ENCODE data around the gene SCYL1. TPM values are rescaled to one million over a fixed set of nuclear protein-coding genes. Genes with fewer than 3 reads are reported as not detected.

Gene SCYL1
- total RNA-seq, 2 experiments from 2014 or later = 56.9 to 58.5 TPM

DNA sequence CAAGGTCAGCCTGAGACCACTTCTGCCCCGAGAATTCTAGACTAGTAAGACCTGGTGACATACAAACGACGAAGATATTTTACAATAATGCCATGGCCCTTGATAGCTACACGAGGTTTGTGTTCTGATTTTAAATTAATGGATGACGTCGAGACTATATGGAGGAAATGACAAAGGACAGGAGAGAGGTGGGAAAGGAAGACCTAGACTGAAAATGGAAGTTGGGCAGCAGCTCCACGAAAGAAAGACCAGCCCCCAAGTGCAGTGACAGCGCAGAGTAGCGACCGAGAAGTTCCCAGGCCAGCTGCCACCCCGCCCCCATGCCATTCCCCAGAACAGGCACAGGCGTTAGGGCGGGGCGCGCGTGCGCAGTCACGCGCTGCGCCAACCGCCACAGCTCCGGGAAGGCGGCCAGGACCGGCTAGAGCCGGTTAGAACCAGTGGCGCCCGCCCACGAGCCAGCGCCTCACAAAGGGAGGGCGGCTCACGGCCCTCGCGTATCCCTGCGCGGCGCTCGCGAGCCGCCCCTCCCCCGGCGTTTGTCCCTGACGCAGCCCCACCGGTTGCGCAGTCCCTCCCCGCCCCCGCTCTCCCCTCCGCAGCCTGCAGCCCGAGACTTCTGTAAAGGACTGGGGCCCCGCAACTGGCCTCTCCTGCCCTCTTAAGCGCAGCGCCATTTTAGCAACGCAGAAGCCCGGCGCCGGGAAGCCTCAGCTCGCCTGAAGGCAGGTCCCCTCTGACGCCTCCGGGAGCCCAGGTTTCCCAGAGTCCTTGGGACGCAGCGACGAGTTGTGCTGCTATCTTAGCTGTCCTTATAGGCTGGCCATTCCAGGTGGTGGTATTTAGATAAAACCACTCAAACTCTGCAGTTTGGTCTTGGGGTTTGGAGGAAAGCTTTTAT lies 27.5 kb upstream of the SCYL1 start:
- peak; percentile 98 for DNase-seq
- H3K27ac Mint-ChIP-seq = no peak overlapping the region
- H3K4me1 Mint-ChIP-seq = peaks cover 38% of the 10 kb centered on the region
- ChIA-PET CTCF (interaction anchor here (1.0 to 20.8 kb wide), 10 partner anchors 11 to 168 kb away, joined by 3 to 447 read pairs (median 8); partner anchors contain the start of genes DPF2, FRMD8, NEAT1 and SLC25A45), POLR2A (interaction anchor here (0.6 to 28.9 kb wide), 37 partner anchors 12 to 694 kb away, joined by 3 to 6840 read pairs (median 10); partner anchors contain the start of genes AP5B1, CCDC85B, DPF2 and EHBP1L1)
- H3K36me3 Mint-ChIP-seq (ENCODE audit: low read depth) = no peaks in the 10 kb centered on the region
- H3K4me3 Mint-ChIP-seq = no peak overlapping the region
- H3K27me3 Mint-ChIP-seq = no peaks in the 10 kb centered on the region
- no peaks in the 10 kb centered on the region for H3K9me3 Mint-ChIP-seq

DNA sequence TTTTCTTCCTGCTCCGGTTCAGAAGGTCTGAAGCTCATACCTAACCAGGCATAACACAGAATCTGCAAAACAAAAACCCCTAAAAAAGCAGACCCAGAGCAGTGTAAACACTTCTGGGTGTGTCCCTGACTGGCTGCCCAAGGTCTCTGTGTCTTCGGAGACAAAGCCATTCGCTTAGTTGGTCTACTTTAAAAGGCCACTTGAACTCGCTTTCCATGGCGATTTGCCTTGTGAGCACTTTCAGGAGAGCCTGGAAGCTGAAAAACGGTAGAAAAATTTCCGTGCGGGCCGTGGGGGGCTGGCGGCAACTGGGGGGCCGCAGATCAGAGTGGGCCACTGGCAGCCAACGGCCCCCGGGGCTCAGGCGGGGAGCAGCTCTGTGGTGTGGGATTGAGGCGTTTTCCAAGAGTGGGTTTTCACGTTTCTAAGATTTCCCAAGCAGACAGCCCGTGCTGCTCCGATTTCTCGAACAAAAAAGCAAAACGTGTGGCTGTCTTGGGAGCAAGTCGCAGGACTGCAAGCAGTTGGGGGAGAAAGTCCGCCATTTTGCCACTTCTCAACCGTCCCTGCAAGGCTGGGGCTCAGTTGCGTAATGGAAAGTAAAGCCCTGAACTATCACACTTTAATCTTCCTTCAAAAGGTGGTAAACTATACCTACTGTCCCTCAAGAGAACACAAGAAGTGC lies 26.7 kb upstream of the SCYL1 start:
- POLR2A ChIA-PET = interaction anchor here (0.6 to 28.9 kb wide), 41 partner anchors 11 to 638 kb away, joined by 3 to 6840 read pairs (median 11); partner anchors contain the start of genes AP5B1, CCDC85B, CDCA5 and DPF2
- no peaks in the 10 kb centered on the region for H3K9me3 Mint-ChIP-seq
- H3K27me3 Mint-ChIP-seq = no peaks in the 10 kb centered on the region
- DNase-seq = peak; percentile 73
- H3K36me3 Mint-ChIP-seq (ENCODE audit: low read depth) = no peaks in the 10 kb centered on the region
- CTCF ChIA-PET = interaction anchor here (1.0 to 20.8 kb wide), 10 partner anchors 11 to 380 kb away, joined by 3 to 447 read pairs (median 8); partner anchors contain the start of genes DPF2, FRMD8, NEAT1 and SLC25A45
- no peak overlapping the region for H3K27ac Mint-ChIP-seq
- H3K4me3 Mint-ChIP-seq = no peak overlapping the region
- H3K4me1 Mint-ChIP-seq = peaks cover 32% of the 10 kb centered on the region

DNA sequence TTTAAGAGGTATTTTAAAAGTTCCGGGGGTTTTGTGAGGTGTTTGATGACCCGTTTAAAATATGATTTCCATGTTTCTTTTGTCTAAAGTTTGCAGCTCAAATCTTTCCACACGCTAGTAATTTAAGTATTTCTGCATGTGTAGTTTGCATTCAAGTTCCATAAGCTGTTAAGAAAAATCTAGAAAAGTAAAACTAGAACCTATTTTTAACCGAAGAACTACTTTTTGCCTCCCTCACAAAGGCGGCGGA lies 26.2 kb upstream of the SCYL1 start:
- H3K9me3 Mint-ChIP-seq = no peaks in the 10 kb centered on the region
- no peak overlapping the region for H3K27ac Mint-ChIP-seq
- peaks cover 29% of the 10 kb centered on the region for H3K4me1 Mint-ChIP-seq
- H3K36me3 Mint-ChIP-seq (ENCODE audit: low read depth) = no peaks in the 10 kb centered on the region
- ChIA-PET POLR2A (interaction anchor here (0.8 to 28.9 kb wide), 36 partner anchors 11 to 720 kb away, joined by 3 to 6840 read pairs (median 12); partner anchors contain the start of genes CCDC85B, CDCA5, DPF2 and EHBP1L1), CTCF (interaction anchor here (0.7 to 20.8 kb wide), 8 partner anchors 10 to 380 kb away, joined by 3 to 447 read pairs (median 8); partner anchors contain the start of genes FRMD8, NEAT1 and SLC25A45)
- DNase-seq = no peak
- no peak overlapping the region for H3K4me3 Mint-ChIP-seq
- H3K27me3 Mint-ChIP-seq = no peaks in the 10 kb centered on the region

DNA sequence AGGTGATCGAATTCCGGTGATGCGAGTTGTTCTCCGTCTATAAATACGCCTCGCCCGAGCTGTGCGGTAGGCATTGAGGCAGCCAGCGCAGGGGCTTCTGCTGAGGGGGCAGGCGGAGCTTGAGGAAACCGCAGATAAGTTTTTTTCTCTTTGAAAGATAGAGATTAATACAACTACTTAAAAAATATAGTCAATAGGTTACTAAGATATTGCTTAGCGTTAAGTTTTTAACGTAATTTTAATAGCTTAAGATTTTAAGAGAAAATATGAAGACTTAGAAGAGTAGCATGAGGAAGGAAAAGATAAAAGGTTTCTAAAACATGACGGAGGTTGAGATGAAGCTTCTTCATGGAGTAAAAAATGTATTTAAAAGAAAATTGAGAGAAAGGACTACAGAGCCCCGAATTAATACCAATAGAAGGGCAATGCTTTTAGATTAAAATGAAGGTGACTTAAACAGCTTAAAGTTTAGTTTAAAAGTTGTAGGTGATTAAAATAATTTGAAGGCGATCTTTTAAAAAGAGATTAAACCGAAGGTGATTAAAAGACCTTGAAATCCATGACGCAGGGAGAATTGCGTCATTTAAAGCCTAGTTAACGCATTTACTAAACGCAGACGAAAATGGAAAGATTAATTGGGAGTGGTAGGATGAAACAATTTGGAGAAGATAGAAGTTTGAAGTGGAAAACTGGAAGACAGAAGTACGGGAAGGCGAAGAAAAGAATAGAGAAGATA lies 25.7 kb upstream of the SCYL1 start, which contains the start of gene MALAT1:
Gene MALAT1 (plus strand): TSS at position 69 of the 736 bp plus-strand sequence.
- POLR2A ChIA-PET = interaction anchor here (0.7 to 28.9 kb wide), 41 partner anchors 10 to 720 kb away, joined by 3 to 6840 read pairs (median 11); partner anchors contain the start of genes CAPN1, CCDC85B, CDCA5 and DPF2
- Mint-ChIP-seq H3K9me3 (no peaks in the 10 kb centered on the region), H3K4me1 (peaks cover 27% of the 10 kb centered on the region), H3K4me3 (no peak within 1 kb of the TSS), H3K27me3 (no peaks in the 10 kb centered on the region), H3K36me3 (ENCODE audit: low read depth) (no peaks in the 10 kb centered on the region), H3K27ac (no peak within 1 kb of the TSS)
- CTCF ChIA-PET = interaction anchor here (0.7 to 20.8 kb wide), 9 partner anchors 10 to 381 kb away, joined by 3 to 447 read pairs (median 5); partner anchors contain the start of genes FRMD8, MUS81, NEAT1 and SLC25A45
- peak; percentile 96 for DNase-seq

DNA sequence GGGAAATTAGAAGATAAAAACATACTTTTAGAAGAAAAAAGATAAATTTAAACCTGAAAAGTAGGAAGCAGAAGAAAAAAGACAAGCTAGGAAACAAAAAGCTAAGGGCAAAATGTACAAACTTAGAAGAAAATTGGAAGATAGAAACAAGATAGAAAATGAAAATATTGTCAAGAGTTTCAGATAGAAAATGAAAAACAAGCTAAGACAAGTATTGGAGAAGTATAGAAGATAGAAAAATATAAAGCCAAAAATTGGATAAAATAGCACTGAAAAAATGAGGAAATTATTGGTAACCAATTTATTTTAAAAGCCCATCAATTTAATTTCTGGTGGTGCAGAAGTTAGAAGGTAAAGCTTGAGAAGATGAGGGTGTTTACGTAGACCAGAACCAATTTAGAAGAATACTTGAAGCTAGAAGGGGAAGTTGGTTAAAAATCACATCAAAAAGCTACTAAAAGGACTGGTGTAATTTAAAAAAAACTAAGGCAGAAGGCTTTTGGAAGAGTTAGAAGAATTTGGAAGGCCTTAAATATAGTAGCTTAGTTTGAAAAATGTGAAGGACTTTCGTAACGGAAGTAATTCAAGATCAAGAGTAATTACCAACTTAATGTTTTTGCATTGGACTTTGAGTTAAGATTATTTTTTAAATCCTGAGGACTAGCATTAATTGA lies 25.0 kb upstream of the SCYL1 start:
- Mint-ChIP-seq H3K27me3 (no peaks in the 10 kb centered on the region), H3K4me1 (peaks cover 28% of the 10 kb centered on the region), H3K9me3 (no peaks in the 10 kb centered on the region), H3K36me3 (ENCODE audit: low read depth) (no peaks in the 10 kb centered on the region), H3K27ac (no peak overlapping the region), H3K4me3 (no peak overlapping the region)
- ChIA-PET POLR2A (interaction anchor here (0.7 to 28.9 kb wide), 39 partner anchors 10 to 723 kb away, joined by 3 to 6840 read pairs (median 7); partner anchors contain the start of genes CAPN1, CCDC85B, CDCA5 and DPF2), CTCF (interaction anchor here (0.7 to 20.8 kb wide), 7 partner anchors 9 to 360 kb away, joined by 3 to 447 read pairs (median 12); partner anchors contain the start of genes MUS81, NEAT1 and SLC25A45)
- no peak for DNase-seq

DNA sequence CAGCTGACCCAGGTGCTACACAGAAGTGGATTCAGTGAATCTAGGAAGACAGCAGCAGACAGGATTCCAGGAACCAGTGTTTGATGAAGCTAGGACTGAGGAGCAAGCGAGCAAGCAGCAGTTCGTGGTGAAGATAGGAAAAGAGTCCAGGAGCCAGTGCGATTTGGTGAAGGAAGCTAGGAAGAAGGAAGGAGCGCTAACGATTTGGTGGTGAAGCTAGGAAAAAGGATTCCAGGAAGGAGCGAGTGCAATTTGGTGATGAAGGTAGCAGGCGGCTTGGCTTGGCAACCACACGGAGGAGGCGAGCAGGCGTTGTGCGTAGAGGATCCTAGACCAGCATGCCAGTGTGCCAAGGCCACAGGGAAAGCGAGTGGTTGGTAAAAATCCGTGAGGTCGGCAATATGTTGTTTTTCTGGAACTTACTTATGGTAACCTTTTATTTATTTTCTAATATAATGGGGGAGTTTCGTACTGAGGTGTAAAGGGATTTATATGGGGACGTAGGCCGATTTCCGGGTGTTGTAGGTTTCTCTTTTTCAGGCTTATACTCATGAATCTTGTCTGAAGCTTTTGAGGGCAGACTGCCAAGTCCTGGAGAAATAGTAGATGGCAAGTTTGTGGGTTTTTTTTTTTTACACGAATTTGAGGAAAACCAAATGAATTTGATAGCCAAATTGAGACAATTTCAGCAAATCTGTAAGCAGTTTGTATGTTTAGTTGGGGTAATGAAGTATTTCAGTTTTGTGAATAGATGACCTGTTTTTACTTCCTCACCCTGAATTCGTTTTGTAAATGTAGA lies 24.3 kb upstream of the SCYL1 start:
- ChIA-PET POLR2A (interaction anchor here (0.7 to 28.9 kb wide), 39 partner anchors 9 to 723 kb away, joined by 3 to 6840 read pairs (median 11); partner anchors contain the start of genes CCDC85B, DPF2, EHBP1L1 and FAM89B), CTCF (interaction anchor here (0.5 to 20.8 kb wide), 7 partner anchors 8 to 1985 kb away, joined by 3 to 447 read pairs (median 5); partner anchors contain the start of genes CCDC85B and NEAT1)
- H3K4me3 Mint-ChIP-seq = no peak overlapping the region
- H3K9me3 Mint-ChIP-seq = no peaks in the 10 kb centered on the region
- H3K27ac Mint-ChIP-seq = no peak overlapping the region
- peaks cover 34% of the 10 kb centered on the region for H3K4me1 Mint-ChIP-seq
- DNase-seq = peak; percentile 57
- no peaks in the 10 kb centered on the region for H3K27me3 Mint-ChIP-seq
- no peaks in the 10 kb centered on the region for H3K36me3 Mint-ChIP-seq (ENCODE audit: low read depth)

DNA sequence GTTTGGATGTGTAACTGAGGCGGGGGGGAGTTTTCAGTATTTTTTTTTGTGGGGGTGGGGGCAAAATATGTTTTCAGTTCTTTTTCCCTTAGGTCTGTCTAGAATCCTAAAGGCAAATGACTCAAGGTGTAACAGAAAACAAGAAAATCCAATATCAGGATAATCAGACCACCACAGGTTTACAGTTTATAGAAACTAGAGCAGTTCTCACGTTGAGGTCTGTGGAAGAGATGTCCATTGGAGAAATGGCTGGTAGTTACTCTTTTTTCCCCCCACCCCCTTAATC lies 23.8 kb upstream of the SCYL1 start:
- POLR2A ChIA-PET = interaction anchor here (0.7 to 28.9 kb wide), 19 partner anchors 9 to 389 kb away, joined by 3 to 6840 read pairs (median 11); partner anchors contain the start of genes CCDC85B, FAM89B, FRMD8 and NEAT1

DNA sequence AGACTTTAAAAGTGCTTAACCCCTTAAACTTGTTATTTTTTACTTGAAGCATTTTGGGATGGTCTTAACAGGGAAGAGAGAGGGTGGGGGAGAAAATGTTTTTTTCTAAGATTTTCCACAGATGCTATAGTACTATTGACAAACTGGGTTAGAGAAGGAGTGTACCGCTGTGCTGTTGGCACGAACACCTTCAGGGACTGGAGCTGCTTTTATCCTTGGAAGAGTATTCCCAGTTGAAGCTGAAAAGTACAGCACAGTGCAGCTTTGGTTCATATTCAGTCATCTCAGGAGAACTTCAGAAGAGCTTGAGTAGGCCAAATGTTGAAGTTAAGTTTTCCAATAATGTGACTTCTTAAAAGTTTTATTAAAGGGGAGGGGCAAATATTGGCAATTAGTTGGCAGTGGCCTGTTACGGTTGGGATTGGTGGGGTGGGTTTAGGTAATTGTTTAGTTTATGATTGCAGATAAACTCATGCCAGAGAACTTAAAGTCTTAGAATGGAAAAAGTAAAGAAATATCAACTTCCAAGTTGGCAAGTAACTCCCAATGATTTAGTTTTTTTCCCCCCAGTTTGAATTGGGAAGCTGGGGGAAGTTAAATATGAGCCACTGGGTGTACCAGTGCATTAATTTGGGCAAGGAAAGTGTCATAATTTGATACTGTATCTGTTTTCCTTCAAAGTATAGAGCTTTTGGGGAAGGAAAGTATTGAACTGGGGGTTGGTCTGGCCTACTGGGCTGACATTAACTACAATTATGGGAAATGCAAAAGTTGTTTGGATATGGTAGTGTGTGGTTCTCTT lies 23.2 kb upstream of the SCYL1 start:
- Mint-ChIP-seq H3K4me3 (no peak overlapping the region), H3K36me3 (ENCODE audit: low read depth) (no peaks in the 10 kb centered on the region), H3K27ac (no peak overlapping the region), H3K4me1 (peaks cover 34% of the 10 kb centered on the region), H3K27me3 (no peaks in the 10 kb centered on the region), H3K9me3 (no peaks in the 10 kb centered on the region)
- ChIA-PET CTCF (interaction anchor here (1.5 to 20.8 kb wide), 3 partner anchors 30 to 120 kb away, joined by 4 to 447 read pairs (median 4); partner anchors contain the start of gene NEAT1), POLR2A (interaction anchor here (0.8 to 28.9 kb wide), 32 partner anchors 8 to 642 kb away, joined by 3 to 6840 read pairs (median 6); partner anchors contain the start of genes CCDC85B, DPF2, EHBP1L1 and EHD1)
- DNase-seq = no peak

More for the DNA sequence above, 23.8 kb upstream of the SCYL1 start:
- no peaks in the 10 kb centered on the region for H3K9me3 Mint-ChIP-seq
- no peak overlapping the region for H3K27ac Mint-ChIP-seq
- H3K27me3 Mint-ChIP-seq = no peaks in the 10 kb centered on the region
- no peak for DNase-seq
- no peaks in the 10 kb centered on the region for H3K36me3 Mint-ChIP-seq (ENCODE audit: low read depth)
- CTCF ChIA-PET = interaction anchor here (0.9 to 20.8 kb wide), 3 partner anchors 79 to 389 kb away, joined by 3 to 447 read pairs (median 4); partner anchors contain the start of genes CCDC85B and NEAT1
- H3K4me1 Mint-ChIP-seq = peaks cover 34% of the 10 kb centered on the region
- H3K4me3 Mint-ChIP-seq = no peak overlapping the region

DNA sequence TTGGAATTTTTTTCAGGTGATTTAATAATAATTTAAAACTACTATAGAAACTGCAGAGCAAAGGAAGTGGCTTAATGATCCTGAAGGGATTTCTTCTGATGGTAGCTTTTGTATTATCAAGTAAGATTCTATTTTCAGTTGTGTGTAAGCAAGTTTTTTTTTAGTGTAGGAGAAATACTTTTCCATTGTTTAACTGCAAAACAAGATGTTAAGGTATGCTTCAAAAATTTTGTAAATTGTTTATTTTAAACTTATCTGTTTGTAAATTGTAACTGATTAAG lies 22.7 kb upstream of the SCYL1 start:
- no peak for DNase-seq
- no peaks in the 10 kb centered on the region for H3K9me3 Mint-ChIP-seq
- ChIA-PET POLR2A (interaction anchor here (0.8 to 28.9 kb wide), 31 partner anchors 7 to 642 kb away, joined by 3 to 6840 read pairs (median 5); partner anchors contain the start of genes CCDC85B, DPF2, EHBP1L1 and EHD1), CTCF (interaction anchor here (1.5 to 20.8 kb wide), 3 partner anchors 30 to 121 kb away, joined by 4 to 447 read pairs (median 4); partner anchors contain the start of gene NEAT1)
- H3K4me1 Mint-ChIP-seq = peaks cover 35% of the 10 kb centered on the region
- no peak overlapping the region for H3K4me3 Mint-ChIP-seq
- no peaks in the 10 kb centered on the region for H3K27me3 Mint-ChIP-seq
- no peaks in the 10 kb centered on the region for H3K36me3 Mint-ChIP-seq (ENCODE audit: low read depth)
- H3K27ac Mint-ChIP-seq = no peak overlapping the region

All from activated CD4-positive, alpha-beta memory T cell treated with anti-CD3 and anti-CD28 coated beads, Interleukin-2, amount 10 ng/mL, durations not matched to agents 7 days and 5 days (primary cell).